Measurements from ENCODE around the gene PLVAP.

The PLVAP gene

DNA sequence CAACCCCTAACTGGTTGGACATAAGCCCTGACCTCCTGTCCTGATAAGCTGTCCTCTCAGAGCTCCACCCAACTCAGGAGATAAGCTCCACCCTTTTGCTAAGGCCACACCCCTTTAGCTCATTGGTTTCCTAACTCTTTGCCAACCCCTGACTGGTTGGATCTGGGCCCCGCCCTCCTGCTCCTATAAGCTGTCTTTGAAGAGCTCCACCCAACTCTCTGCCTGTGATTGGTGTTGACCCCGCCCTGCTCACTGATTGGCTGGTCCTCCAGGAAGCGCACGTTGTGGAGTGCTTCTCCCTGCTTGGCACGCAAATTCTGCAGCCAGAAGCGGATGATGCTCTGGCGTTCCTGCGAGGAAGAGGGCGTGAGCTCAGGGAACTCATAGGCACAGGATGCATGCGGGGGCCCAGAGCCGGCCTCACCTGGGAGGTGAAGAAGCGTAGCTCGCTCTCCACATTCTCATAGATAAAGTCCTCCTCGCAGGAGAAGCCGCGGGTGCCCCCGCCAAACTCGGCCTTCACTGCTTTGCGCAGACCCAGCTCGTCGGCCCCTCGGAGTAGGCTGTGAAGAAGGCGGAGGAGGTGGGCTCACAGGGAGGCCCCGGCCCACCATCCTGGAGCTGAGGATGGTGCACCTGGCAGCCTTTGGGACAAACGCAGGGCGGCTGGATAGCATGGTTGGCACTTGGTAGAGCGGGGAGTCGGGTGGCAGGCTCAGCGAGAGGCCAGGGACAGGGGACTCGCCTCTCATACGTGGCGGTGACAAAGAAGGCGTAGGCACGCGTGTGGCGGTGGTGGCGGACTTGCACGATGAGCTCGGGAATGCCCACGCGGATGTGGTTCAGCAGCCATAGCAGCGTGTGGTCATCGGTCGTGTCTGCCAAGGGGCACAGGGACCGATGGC, 44.2 kb downstream of the PLVAP start:
- no peak for DNase-seq

DNA sequence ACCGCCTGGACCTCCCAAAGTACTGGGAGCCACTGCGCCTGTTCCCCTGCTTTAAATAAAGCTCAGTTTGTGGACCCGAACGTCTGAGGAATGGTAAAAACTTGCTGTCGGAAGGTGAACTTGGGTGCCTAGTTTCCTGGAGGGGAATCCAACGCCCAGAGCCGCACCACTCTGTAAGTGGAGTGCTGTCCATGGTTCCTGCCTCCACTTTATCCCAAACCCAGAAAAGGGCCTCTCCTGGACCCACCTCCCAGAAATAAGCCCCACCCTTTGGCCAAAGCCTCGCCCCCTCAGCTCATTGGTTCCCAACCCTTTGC, 44.8 kb downstream of the PLVAP start:
- no peak for DNase-seq

DNA sequence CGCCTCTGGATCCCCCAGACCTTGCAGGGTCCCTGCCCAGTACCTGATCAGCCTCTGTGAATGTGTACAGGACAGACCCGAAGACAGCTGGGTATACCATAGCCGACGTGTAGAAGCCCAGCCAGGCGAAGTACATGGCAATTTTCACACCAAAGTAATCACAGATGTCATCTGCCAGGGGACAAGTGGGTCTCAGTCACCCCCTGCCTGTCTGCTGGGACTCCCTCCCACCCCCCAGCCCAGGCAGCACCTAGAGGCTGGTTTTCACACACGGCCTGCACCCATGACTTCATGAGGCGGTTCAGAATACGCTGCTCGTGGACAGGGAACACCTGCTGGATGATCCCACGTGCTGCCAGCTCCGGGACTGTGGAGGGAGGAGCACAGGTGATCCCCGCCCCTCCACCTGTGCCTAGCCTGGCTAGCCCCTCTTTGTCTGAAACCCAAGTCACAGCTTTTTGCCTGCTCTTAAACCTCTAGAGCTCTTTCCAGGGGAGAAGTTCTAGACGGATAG, 46.0 kb downstream of the PLVAP start:
- DNase-seq = no peak

DNA sequence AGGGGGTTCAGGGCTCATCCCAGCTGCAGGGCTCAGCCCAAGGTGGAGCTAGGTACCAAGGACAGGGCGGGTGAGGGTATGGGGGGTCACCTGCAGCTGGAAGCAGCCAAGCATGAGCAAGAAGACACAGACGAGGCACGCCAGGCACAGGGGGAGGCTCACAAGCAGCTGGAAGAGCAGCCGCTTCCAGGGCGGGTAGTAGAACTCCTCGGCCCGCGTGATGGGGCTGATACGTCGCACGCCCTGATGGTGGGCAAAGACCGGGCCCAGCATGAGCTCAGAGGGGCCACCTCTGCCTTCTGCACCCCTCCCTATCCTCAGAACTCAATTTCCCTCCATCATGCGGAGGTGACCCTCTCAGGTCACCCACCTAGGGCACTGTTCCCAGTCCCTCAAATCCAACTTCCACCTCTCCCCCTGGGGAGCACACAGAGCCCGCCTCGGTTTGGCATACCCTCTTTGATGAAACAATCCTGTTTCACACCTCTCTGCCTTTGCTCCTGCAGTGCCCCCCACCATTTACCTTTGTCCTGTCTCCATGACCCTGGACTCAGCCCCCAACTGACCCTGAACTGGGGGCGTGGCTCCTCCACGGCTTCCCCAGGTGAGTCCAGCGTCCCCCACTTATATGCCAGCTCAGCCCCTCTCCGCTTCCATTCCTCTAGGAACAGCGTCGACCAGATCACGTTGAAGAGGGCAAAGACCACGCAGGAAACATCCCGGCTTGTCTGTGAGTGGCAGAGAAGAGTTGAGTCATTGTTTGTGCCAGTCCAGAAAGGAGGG, 46.7 kb downstream of the PLVAP start:
- no peak for DNase-seq

DNA sequence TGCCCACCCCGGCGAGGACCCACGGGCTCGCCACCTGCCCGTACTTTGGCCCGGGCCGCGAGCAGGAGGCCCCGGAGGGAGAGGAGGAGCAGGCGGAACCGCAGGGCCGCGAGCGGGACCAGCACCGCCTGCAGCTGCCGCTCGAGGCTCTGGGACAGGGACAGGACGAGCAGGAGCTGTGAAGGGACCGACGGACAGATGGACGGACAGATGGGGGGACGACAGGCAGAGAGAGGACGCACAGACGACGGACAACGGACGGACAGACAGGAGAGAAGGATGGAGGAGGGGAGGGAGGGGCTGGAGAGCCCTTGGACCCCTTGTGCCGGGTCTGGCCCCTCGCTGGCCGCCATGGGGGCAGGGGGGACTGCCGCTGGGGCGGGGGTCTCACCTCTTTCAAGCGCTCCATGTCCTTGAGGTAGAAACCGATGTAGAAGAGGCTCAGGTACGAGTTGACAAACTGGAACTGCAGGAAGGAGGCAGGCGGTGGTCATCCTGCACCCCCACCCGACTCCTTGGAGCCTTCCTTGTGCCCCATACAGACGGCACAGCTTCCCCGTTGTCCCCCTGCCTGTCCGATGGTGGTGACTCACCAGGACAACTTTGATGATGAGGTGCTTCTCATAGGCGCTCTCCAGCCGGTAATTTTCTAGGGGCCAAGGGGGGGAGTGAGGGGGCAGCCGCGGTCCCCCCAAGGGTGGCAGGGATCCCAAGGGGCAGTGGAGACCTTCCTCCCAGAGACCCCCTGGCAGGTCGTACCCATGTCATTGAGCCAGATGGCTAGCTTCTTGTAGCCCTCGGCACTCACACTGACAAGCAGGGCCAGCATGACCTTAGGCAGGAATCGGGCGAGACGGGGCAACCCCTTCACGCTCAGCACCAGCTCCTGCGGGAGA, 47.5 kb downstream of the PLVAP start:
- no peak for DNase-seq

DNA sequence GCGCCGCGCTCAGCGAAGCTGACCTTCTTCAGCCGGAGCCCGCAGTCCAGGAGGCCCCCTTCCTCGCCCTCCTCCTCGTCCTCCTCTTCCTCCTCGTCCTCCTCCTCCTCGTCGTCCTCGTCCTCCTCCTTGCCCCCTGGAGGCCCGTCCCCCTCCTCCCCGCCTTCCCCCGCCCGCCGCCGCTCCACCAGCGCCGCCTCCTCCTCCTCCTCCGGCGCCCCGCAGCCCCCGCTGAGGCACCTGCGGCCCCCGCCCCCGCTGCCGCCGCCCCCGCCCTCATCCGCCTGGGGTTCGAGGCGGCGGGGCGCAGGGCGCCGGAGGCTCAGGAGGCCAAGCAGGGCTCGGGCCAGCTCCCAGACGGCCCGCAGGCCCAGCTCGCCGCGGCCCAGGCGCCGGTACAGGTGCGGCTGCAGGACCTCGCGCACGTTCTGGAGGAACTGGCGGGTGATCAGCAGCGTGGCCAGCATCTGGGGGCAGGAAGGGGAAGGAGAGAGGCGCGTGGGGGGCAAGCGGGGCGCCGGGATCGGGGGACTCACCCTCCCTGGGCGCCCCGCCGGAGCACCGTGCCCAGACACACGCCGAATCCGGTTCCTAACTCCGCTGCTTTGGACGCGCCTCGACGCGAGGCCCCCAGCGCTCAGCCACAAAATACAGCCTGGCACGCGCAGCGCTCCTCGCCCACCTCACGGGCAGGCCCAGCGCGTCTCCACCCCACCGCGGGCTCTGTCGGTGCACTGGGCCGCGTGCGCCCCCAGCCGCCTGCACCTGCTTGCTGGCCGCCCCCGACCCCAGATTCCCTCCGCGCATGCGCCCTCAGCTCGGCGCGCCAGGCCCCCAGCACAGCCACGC, 48.4 kb downstream of the PLVAP start:
- DNase-seq = no peak

DNA sequence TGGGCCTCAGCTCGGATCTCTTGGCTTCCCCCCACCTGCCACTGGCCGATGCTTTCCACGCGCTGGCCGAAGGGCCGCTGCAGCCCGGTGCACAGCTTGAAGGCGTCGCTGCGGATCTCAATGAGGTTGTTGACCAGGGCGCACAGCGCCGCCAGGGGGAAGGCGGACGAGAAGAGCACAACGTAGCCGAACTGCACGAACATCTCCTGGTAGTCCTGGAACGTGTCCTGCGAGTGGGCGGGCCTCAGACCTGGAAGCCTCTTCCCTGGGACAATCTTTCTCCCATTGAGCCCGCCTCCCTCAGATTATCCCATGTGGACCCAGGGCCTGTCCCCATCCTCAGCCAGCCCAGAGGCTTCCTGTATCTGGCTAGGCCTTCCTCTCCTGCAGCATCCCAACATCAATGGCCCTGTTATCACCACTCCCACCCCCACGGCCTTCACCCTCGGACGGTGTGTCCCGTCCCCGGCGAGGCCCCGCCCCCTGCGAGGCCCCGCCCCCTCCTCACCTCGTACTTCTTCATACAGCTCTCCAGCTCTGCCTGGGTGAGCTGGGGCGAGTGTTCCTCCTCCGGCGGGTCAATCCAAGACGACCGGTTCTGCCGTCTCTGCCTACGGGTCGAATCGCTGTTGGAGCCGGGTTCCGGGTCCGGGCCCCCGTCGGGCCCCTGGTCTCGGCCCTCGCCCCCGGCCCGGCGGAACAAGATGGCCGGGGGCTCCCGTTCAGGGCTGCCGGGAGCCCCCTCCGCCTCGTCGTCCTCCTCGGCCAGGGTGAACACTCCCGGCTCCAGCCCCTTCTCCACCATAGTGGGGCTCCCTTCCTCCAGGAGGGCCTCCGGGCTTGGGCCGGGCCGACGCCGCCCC, 49.3 kb downstream of the PLVAP start:
- DNase-seq = peak; percentile 37

DNA sequence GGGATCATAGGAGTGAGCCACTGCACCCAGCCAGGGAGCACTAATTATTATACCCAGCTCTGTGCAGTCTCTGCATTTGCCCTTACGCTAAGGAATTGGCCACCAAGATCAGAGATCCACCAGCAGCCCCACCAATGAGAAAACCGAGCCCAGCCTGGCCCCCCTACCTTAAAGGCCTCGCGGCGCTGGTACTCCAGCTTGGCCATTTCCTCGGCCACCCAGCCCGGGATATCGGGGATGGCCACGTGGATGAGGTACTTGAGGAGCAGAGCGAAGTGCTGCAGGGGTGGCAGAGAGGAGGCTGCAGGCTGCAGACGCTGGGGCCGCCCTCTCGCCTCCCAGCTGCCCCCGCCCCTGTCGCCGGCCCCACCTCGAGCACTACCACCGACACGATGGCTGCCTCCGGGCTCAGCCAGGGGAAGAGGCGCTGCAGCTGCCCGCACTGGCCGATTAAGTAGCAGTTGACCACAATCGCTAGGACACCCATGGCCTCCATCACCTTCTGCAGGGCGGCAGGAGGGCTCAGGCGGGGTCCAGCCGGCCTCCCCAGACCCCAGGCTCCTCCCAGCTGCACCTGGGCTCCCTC, 50.0 kb downstream of the PLVAP start:
- no peak for DNase-seq

DNA sequence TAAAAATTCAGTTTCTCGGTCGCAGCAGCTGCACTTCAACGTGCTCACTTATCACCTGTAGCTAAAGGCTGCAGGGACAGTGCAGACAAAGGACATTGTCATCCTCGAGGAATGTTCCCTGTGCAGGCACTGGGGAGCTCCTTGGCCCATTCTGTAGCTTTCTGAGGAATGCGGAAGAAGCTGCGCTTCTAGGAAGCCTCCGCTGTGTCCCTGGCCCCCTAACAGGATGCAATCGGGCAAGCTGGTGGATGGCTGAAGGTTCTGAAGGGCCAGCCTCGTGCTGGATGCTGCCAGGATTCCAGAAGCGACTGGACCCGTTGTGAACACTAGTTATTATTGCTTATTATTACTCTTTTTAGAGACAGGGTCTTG, 50.6 kb downstream of the PLVAP start:
- no peak for DNase-seq

DNA sequence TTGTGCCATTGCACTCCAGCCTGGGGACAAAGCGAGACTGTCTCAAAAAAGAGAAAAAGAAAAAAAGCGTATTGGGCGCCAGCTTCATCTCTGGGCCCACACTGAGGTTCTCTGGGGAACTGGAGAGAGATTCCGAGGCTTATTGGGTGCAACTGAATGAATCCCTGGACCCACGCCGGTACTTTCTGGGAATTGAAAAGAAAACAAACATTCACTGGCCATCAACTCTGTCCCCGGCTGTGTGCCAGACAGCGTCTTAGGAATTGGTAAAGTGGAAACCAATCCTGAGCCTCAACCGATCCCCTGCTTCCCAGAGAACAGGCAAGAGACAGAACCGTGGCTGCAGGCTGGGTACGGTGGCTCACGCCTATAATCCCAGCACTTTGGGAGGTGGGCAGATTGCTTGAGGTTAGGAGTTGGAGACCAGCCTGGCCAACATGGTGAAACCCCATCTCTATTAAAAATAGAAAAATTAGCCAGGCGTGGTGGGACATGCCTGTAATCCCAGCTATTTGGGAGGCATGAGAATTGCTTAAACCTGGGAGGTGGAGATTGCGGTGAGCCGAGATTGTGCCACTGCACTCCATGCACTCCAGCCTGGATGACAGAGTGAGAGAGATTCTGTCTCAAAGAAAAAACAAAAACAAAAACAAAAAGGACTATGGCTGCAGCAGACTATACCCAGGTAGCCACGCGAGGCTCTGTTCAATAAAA, 51.1 kb downstream of the PLVAP start:
- no peak for DNase-seq

DNA sequence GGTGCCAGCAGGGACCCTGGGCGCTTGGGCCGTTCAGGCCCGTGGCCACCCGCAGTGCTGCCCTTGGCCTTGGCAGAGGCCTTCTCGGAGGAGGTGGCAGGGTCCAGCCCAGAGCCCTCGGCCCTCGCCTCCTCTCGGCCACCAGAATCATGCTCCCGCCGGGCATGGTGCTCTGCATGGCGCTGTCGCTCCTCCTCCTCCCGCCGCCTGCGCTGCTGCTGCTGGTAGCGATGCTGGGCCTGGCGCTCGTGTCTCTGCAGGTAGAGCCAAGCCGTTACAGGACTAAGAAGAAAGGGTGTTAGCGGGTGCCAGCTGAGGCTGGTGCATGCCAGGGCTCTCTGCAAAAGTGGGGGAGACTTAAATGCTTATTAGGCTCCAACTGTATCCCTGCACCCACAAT, 52.0 kb downstream of the PLVAP start:
- no peak for DNase-seq

DNA sequence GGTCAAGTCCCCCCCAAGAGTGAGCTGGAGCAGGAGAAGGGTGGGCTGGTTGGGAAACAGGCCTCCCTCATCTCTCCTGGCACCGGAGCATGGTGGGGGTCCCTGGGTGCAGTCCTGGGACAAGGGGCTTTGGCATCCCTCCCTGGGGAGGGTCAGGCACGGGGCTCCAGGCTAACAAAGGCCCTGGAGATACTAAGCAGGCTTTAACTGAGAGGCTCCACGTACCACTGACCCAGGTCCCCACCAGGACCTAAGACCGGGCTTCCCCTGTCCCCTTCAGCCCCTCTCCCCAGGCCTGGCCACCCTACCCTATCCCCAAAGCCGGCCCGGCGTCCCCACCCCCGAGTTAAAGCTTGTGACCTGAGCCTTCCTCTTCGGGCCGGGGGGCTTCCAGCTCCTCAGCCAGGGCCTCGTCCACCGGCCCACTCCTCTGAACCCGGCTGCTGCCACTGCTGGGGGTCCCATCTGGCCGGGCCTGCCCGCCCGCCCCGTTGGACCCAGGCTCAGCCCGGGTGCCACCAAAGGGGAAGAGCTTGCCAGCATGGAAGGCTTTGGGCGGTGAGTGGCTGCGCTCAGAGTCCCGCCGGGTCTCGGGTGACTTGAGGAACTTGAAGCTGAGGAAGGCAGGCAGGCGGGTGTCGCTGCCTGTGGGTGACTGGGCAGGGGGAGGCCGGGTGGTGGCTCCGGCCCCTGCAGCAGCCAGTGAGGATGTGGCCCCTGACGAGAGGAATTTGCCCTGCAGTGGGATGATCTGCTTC, 52.6 kb downstream of the PLVAP start:
- no peak for DNase-seq

DNA sequence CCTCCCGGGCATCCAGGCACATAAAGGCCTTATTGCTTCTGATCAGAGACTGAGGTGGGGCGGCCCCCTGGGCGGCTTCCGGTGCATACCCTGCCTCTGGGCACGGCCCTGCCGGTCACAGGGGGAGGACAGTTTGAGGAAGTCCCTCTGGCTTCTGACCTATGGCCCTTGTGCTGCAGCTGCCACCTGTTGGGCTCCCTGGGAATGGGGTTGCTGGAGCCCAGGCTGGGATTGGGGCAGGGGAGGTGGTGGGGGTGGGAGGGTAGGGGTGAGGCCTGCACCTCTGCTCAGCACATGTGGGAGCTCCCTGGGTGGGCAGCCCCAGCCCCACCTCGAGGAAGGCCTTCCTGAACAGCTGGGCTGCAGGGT, 53.2 kb downstream of the PLVAP start:
- DNase-seq = no peak

DNA sequence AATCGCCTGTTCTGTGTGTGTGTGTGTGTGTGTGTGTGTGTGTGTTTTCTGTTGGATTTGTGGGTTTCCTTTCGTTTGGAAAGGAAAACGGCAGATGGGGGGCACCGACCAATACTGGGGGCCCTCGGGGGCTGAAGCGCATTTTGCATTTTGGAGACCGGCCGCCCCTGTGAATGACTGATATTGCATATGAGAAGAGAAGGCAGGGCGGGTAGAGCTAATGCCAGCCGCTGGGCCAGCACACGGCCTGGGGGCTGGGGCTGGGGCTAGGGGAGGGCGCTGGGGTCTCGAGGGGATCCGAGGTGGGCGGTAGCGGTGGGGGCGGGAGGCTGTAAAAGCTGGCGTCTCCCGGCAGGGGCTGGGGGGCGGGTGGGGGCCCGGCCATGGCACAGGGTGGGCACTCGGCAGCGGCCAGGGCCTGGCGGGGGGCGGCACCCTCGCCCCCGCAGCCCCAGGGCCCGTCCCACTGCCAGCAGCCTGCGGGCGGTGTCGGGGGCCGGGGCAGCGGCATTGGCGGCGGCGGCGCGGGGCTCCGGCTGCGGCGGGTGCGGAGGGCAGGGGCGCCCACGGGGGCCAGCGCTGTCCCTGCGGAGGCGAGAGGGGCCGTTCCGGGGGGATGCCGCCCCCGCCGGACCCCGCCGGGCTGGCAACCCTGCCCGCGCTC, 53.7 kb downstream of the PLVAP start:
- no peak for DNase-seq

DNA sequence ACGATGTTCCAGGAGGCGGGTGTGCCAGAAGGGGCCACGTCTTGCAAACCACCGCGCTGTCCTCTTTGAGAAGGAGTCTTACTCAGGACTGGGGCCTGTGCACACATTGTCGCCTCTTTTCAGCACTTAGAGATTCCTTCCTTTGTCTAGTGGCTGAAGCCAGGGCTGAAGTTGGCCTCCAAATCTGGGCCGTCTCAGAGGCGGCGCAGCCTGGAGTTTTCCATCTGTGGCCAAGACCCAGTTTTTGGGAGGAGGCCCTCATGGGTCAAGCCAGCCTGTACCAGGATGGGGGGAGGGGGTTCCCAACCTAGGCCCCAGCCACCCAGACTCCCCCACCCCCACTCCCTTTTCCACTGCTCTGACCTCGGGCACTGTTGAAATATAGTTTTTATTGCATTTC, 54.3 kb downstream of the PLVAP start:
- no peak for DNase-seq

DNA sequence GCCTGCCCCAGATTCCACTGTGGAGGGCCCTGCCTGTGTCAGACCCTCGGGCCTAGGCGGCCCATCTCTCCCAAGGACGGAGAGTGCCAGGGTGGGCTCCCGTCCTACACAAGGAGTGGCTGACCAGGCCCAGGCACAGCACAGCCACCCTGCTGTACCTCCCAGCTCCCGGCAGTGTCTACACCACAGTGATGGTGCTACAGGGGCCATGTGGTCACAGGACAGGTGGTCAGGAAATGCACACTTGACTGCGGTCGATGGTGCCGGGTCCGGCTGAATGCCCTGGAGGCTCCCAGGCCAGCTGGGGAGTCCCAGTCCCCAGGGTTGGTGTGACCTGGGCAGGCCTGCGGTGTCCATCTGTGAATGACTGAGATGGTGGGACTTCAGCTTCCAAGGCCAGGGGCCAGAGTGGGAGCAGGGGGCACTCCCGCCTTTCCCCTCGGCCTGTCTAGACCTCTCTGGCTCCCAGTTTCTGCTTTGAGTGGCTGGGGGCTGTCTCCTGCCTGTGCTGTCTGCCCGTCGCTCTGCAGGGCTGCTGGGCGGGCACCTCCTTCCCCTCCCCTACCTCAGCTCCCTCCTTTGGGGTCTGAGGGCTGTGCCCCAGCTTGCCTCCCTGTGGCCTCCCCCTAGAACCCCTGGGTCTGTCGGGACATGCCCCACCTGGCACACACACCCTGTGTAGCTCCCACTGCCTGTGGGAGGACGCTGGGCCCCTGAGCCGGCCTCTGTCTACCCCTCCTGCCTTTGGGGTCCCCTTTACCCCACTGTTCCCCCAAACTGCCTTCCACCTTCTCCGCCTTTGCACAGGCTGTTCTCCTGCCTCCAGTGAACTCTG, 55.3 kb downstream of the PLVAP start:
- DNase-seq = no peak

DNA sequence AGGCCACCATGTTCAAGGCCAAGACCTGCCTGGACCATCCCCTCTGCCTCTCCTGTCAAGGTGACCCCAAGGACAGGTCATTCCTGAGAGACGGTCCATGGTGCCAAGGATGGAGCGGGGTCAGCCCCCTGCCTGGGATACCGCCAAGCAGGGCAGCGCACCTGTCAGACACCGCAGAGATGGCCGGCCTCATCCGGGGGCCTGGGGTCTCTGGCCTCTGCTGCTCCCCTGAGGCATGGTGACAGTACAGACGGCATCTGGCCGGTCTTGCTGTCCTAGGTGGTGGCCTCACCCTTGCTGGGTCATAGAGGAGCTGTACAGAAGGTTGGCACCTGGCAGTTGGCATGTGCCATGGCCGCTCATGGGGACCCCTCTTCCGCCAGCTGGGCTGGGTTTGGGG, 56.7 kb downstream of the PLVAP start:
- DNase-seq = no peak

Data from activated CD4-positive, alpha-beta T cell treated with anti-CD3 and anti-CD28 coated beads for 1 hour (primary cell).